ENCODE measurements around the gene FKBP11. TPM values are rescaled to one million over a fixed set of nuclear protein-coding genes. Genes with fewer than 3 reads are reported as not detected.
"Not testable (repeated sequence)": the region's sequence is repeated elsewhere in the genome, so short reads cannot be mapped to it uniquely, and the experiment has no call there.

FKBP11 gene
- total and polyA plus RNA-seq, 2 donors (not counting 3 experiments of a cell fraction or from before 2014, with no cell fraction given), result 74.2 to 81.2 TPM

- no peak overlapping the region for H3K27ac ChIP-seq (ENCODE audit: insufficient read depth, low read depth, low read length)
- dilution Hi-C loops (cut with MboI; ENCODE audit: extremely low pct_ligation_motif_present, low sequenced_read_pairs), result no loop called here
- no peak overlapping the region for H3K4me3 ChIP-seq (replicated peaks in 1 of 3; ENCODE audit: insufficient read depth in 1 of 3, low read depth in 1 of 3, low read length in 3 of 3)
- H3K9me3 ChIP-seq (replicated peaks; ENCODE audit: control insufficient read depth, insufficient read depth, low read length), result no peaks in the 10 kb centered on the region
- POLR2A ChIA-PET, result no interaction called here
- intact Hi-C loops (cut with micrococcal nuclease), result no loop called here
- H3K4me1 ChIP-seq (ENCODE audit: control insufficient read depth, extremely low read depth, insufficient read depth, low read length), result no peaks in the 10 kb centered on the region
- no peak for TF ChIP-seq EZH2 (IDR thresholded peaks at IDR 0.05; ENCODE audit: borderline replicate concordance, low read depth, low read length, severe bottlenecking)
- no peak for TF ChIP-seq MYC (IDR thresholded peaks at IDR 0.05; ENCODE audit: low read depth, low read length)
- TF ChIP-seq CTCF (IDR thresholded peaks at IDR 0.05; ENCODE audit: extremely low read depth in 1 of 2, insufficient read depth in 1 of 2, low read depth in 1 of 2, low read length in 2 of 2), result no peak
- TF ChIP-seq POLR2AphosphoS5 (IDR thresholded peaks at IDR 0.05; ENCODE audit: insufficient read depth, low read depth, low read length), result no peak
- no peak for TF ChIP-seq FOS (IDR thresholded peaks at IDR 0.05; ENCODE audit: borderline replicate concordance, insufficient read depth, low read length)
- TF ChIP-seq MAX (IDR thresholded peaks at IDR 0.05; ENCODE audit: insufficient read depth, insufficient read length), result no peak
- no peak for TF ChIP-seq POLR2A (IDR thresholded peaks at IDR 0.05; ENCODE audit: low read depth, low read length)
- TF ChIP-seq GATA2 (IDR thresholded peaks at IDR 0.05; ENCODE audit: insufficient read depth, insufficient read length, low read depth, low read length), result no peak
- no peak for TF ChIP-seq JUN (IDR thresholded peaks at IDR 0.05; ENCODE audit: borderline replicate concordance, insufficient read depth, insufficient read length, low read depth)
- no TSS peak for BruUV-seq (replicated peaks)
- H3K27me3 ChIP-seq (ENCODE audit: control insufficient read depth in 2 of 2, insufficient read depth in 2 of 2, low read length in 2 of 2), result no peaks in the 10 kb centered on the region
- no peak overlapping the region for H2AFZ ChIP-seq (ENCODE audit: low read depth, low read length)
- H4K20me1 ChIP-seq (replicated peaks; ENCODE audit: control insufficient read depth, extremely low read depth, insufficient read depth, low read length), result no peaks in the 10 kb centered on the region
- FAIRE-seq, result no peak
- H3K4me2 ChIP-seq (ENCODE audit: insufficient read depth, low read length), result no peak overlapping the region
- no peak for DNase-seq (ENCODE audit: low read depth, low spot score)
- no peaks in the 10 kb centered on the region for H3K36me3 ChIP-seq (ENCODE audit: control insufficient read depth in 2 of 2, extremely low read depth in 1 of 2, insufficient read depth in 2 of 2, low read length in 2 of 2)
- CTCF ChIA-PET, result interaction anchor here (1.0 to 1.8 kb wide), 3 partner anchors 14 to 112 kb away, joined by 4 to 11 read pairs (median 5); no protein-coding TSS in a partner anchor
- no peaks in the 10 kb centered on the region for H3K9me1 ChIP-seq (replicated peaks; ENCODE audit: control insufficient read depth, extremely low read depth, insufficient read depth, low read length)
- no peaks in the 10 kb centered on the region for H3K79me2 ChIP-seq (ENCODE audit: control insufficient read depth, insufficient read depth, low read length)
- no peak overlapping the region for H3K9ac ChIP-seq (replicated peaks; ENCODE audit: extremely low read depth, insufficient read depth, low read length)
These were observed 49.3 kb downstream of the FKBP11 start for GRCh38 chr12:48875944-48876515.

- FAIRE-seq, result not testable (repeated sequence)
These were observed 51.8 kb downstream of the FKBP11 start for GRCh38 chr12:48873534-48873933.

More at GRCh38 chr12:48873534-48873933, 51.8 kb downstream of the FKBP11 start:
- H3K9me3 ChIP-seq (replicated peaks; ENCODE audit: control insufficient read depth, insufficient read depth, low read length); BruUV-seq (replicated peaks); H4K20me1 ChIP-seq (replicated peaks; ENCODE audit: control insufficient read depth, extremely low read depth, insufficient read depth, low read length); intact Hi-C loops (cut with micrococcal nuclease); dilution Hi-C loops (cut with MboI; ENCODE audit: extremely low pct_ligation_motif_present, low sequenced_read_pairs); H3K4me1 ChIP-seq (ENCODE audit: control insufficient read depth, extremely low read depth, insufficient read depth, low read length); H2AFZ ChIP-seq (ENCODE audit: low read depth, low read length); H3K9ac ChIP-seq (replicated peaks; ENCODE audit: extremely low read depth, insufficient read depth, low read length); H3K4me3 ChIP-seq (replicated peaks in 1 of 3; ENCODE audit: insufficient read depth in 1 of 3, low read depth in 1 of 3, low read length in 3 of 3); H3K27ac ChIP-seq (ENCODE audit: insufficient read depth, low read depth, low read length); H3K27me3 ChIP-seq (ENCODE audit: control insufficient read depth in 2 of 2, insufficient read depth in 2 of 2, low read length in 2 of 2); H3K4me2 ChIP-seq (ENCODE audit: insufficient read depth, low read length); H3K9me1 ChIP-seq (replicated peaks; ENCODE audit: control insufficient read depth, extremely low read depth, insufficient read depth, low read length); H3K79me2 ChIP-seq (ENCODE audit: control insufficient read depth, insufficient read depth, low read length); DNase-seq (ENCODE audit: low read depth, low spot score); H3K36me3 ChIP-seq (ENCODE audit: control insufficient read depth in 2 of 2, extremely low read depth in 1 of 2, insufficient read depth in 2 of 2, low read length in 2 of 2): not testable (repeated sequence)
- ChIA-PET POLR2A (interaction anchor here (0.6 kb wide), 1 partner anchor 14 kb away, joined by 3 read pairs; no protein-coding TSS in a partner anchor), CTCF (interaction anchor here (0.6 to 3.7 kb wide), 4 partner anchors 9 to 21 kb away, joined by 3 to 30 read pairs (median 14); no protein-coding TSS in a partner anchor)
